Loucy (cell line): ENCODE results near the gene TNFRSF14.

Source experiments
- EZH2phosphoT487 ChIP-seq: fragments of 200-600 bp; IDR thresholded peaks from 2 replicates; pipeline ENCODE4 v1.6.1; 2018; ENCODE audit warnings: antibody characterized with exemption, mild to moderate bottlenecking, moderate library complexity, borderline replicate concordance
- TF ChIP-seq, protein P1 (sequence below): fragments of 200-600 bp; sonication (generic); conservative IDR thresholded peaks from 2 replicates; pipeline ENCODE4 v1.5.1; 2014; ENCODE audit warnings: mild to moderate bottlenecking, antibody characterized with exemption, low read length

DNA sequence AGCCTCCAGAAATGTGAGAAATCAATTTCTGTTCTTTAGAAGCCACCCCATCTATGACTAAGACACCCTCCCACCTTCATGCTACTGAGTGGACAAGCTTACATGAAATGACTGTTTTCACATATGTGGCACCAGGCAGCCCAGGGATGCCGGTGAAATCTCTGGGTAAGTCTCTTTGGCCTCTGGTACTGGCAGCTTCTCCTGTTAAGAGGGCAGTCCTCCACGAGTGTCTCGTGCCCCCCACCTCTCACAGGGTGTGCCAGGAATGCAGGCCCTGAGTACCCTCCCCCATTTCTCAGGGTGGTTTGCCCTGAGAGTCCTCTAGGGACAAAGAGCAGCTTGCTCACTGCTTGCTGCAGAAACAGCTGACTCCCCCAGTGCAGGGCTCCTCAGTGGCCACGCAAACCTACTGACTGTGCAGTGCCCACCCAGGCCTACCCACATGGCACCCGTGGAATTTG lies 27.2 kb downstream of the TNFRSF14 start:
- TF ChIP-seq, protein P1, sequence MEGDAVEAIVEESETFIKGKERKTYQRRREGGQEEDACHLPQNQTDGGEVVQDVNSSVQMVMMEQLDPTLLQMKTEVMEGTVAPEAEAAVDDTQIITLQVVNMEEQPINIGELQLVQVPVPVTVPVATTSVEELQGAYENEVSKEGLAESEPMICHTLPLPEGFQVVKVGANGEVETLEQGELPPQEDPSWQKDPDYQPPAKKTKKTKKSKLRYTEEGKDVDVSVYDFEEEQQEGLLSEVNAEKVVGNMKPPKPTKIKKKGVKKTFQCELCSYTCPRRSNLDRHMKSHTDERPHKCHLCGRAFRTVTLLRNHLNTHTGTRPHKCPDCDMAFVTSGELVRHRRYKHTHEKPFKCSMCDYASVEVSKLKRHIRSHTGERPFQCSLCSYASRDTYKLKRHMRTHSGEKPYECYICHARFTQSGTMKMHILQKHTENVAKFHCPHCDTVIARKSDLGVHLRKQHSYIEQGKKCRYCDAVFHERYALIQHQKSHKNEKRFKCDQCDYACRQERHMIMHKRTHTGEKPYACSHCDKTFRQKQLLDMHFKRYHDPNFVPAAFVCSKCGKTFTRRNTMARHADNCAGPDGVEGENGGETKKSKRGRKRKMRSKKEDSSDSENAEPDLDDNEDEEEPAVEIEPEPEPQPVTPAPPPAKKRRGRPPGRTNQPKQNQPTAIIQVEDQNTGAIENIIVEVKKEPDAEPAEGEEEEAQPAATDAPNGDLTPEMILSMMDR, result no peak
- no peak for TF ChIP-seq EZH2phosphoT487
